Vagina (tissue), 2 donors: Measurements from ENCODE around the gene ZNF438.

Experiments
- CTCF ChIP-seq, 3 experiments: fragments of 450-650 bp in 2 of 3; fragments of 200-600 bp in 1 of 3; sonication (generic) in 1 of 3; IDR thresholded peaks; one replicate each; pipeline ENCODE4 v1.5.1; 2017 to 2019; ENCODE audit warnings: antibody characterized with exemption in 3 of 3, mild to moderate bottlenecking in 2 of 3, moderate library complexity in 2 of 3
- POLR2A ChIP-seq, 2 donors: fragments of 450-650 bp; IDR thresholded peaks; one replicate each; pipeline ENCODE4 v1.6.1; 2017; ENCODE audit warnings: antibody characterized with exemption in 2 of 2, mild to moderate bottlenecking in 2 of 2, moderate library complexity in 2 of 2
- POLR2AphosphoS5 ChIP-seq, 2 donors: sonication (generic); formaldehyde crosslinking; IDR thresholded peaks; one replicate each; pipeline ENCODE4 v1.9.0; 2017; ENCODE audit warnings: antibody characterized with exemption in 2 of 2, mild to moderate bottlenecking in 2 of 2, low read depth in 1 of 2; ENCODE audit not compliant: insufficient read depth in 1 of 2

DNA sequence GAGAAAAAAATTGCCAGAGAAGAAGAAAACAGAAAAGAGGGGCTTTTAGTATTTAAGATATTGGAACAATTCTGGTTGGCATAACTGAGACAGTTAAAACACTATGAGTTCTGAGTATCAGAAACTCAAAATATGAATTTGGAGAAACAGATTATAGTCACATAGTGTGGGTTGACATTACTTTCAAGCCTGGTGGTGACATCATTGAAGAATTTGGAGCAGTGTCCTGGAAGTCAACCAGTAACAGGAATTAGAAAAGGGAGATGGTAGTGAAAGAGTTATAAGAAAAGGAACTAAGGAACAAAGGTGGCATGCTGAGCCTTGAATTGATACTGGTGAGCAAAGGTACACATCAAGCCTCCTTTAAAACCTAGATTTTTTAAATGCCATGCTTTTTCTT, 88.2 kb downstream of the ZNF438 start:
- no peak for TF ChIP-seq CTCF (IDR thresholded peaks at IDR 0.05)
- no peak for TF ChIP-seq POLR2AphosphoS5 (IDR thresholded peaks at IDR 0.05; ENCODE audit: insufficient read depth in 1 of 2, low read depth in 1 of 2)
- no peak for TF ChIP-seq POLR2A (IDR thresholded peaks at IDR 0.05)
